Stimulated activated CD8-positive, alpha-beta memory T cell treated with anti-CD3 and anti-CD28 coated beads, Interleukin-12 subunit alpha, Interleukin-12 subunit beta, amount 100 ng/mL, for 24 hours (primary cell): ENCODE measurements around the gene NDUFAB1.
"Not testable (repeated sequence)": the region's sequence is repeated elsewhere in the genome, so short reads cannot be mapped to it uniquely, and the experiment has no call there.

Source experiments
- DNase-seq: peaks from one replicate; pipeline ENCODE4 v3.0.0-alpha.2; 2020; ENCODE audit errors: extremely low read depth

NDUFAB1 gene

DNA sequence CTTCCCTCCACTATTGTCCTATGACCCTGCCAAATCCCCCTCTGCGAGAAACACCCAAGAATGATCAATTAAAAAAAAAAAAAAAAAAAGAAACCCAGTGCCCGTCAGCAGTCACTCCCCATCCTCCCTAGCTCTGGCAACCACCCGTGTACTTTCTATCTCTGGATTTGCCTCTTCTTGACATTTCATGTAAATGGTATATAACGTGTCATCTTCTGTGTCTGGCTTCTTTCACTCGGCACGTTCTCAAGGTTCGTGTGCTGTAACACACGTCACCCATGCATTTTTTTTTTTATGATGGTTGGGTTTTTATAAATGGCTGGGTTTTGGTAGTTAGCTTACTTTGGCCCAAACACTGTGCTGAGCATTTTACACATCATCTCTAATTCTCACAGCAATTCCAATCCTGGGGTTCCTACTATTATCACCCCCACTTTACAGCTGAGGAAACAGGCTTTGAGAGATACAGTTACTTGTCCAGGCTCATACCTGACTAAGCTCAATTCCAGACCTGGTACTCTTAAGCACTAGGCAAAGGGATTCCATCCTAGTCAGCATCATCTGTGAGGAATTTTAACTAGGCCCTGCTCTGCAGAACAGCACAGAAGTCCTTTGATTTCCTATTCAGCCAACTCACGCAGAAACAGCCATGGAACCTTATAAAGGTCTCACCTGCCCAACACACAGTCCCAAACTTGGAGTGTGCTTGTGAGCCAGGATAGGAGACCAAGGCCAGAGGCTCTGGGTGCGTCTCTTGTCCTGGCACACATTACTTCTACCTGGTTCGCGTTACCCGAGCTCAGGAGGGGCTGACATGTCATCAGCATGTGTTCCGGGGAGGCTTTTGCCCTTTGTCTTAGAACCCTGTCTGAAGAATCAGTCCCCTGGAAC, 11.7 kb downstream of the NDUFAB1 start:
- no peak for DNase-seq

DNA sequence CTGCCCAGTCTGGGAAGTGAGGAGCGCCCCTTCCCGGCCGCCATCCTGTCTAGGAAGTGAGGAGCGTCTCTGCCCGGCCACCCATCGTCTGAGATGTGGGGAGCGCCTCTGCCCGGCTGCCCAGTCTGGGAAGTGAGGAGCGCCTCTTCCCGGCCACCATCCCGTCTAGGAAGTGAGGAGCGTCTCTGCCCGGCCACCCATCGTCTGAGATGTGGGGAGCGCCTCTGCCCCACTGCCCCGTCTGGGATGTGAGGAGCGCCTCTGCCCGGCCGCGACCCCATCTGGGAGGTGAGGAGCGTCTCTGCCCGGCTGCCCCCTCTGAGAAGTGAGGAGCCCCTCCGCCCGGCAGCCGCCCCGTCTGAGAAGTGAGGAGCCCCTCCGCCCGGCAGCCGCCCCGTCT, 12.8 kb downstream of the NDUFAB1 start:
- DNase-seq = not testable (repeated sequence)

DNA sequence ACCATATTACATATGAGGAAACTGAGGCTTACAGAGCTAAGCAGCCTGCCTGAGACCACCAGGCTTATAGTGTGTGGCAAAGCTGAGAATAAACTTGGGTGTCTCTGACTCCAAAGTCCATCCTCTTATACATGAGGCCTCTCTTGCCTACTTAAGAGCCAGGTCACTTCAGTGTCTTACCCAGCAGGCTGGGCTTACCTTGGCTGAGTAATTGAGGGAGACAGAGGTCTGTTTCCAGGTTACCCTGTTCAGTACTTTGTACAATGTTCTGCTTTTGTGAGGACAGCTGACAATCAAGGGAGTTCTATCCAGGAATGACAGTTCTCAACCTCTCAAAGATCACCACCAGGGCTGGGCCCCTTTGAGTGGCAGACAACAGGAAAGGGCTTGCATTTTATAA, 14.4 kb downstream of the NDUFAB1 start:
- no peak for DNase-seq

DNA sequence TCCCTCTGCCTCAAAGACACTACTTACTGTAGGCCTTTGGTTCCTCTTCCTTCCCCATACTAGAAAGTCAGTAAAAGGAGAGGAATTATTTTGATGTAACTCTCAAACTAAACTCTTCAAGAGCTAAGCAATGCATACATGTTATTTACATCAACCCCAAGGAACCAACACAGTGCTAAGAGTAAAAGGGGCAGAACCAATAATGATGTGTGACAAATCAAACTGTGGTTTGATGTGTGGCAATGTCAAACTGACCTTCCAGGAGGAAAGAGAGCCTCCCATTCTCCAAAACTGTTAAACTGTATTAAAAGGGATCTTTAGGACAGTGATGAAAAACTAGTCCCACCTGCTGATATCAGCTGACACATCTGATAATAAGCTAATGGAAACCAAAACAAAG, 15.7 kb downstream of the NDUFAB1 start:
- DNase-seq = no peak

DNA sequence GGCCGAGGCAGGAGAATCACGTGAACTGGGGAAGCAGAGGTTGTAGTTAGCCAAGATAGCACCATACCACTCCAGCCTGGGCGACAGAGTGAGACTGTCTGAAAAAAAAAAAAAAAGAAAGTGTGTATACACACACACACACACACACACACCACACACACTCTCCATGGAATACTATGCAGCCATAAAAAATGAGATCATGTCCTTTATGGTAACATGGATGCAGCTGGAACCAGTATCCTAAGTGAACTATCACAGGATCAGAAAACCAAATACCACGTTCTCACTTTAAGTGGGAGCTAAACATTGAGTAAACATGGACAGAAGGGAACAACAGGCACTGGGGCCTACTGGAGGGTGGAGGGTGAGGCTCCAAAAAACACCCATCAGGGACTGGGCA, 16.7 kb downstream of the NDUFAB1 start:
- no peak for DNase-seq

DNA sequence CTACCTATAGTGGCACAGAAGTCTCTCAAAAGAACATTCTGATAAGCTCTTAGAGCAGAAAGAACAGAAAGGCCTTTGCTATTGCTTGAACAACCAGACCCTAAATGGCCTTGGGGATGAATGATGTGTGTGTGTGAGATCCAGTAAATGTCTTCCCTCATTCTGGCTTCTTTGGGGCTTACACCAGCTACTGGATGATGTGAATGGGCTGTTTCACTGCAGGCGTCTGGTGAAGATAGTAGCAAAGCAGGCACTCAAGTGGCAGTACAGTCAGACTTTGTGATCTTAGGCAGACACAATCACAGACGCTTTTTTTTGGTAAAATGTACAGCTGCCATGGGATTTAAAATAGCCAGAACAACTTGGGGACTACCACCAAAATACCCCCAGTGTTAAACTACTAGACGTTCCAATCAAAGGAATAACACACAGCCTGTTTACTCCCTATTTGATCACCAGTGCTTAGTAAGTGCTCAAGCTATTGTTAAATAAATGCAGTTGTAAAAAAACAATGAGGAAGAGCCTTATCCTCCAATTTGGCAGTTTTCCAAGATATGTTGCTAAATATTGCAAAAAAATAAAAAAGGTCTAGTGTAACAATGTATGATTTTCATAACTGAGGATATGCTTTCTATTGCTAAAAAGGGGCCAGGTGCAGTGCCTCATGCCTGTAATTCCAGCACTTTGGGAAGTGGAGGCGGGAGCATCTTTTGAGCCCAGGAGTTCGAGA, 17.9 kb downstream of the NDUFAB1 start:
- no peak for DNase-seq

DNA sequence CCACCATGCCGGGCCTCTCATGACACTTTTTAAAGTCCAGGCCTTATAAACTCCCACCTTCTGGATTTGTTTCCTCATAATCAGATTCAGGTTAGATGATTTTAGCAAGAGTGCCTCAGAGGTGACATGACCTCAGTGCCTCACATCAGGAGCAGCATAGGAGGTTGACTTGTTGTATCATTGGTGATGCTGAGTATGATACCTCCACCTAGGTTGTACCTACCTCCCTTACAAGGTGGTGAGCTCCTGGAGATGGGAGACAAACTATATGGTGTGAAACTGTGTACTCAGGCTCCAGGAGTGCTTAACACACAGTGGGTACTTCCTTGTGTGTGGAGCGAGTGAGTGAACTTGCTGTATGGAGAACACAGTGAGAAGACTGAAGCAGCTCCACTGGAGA, 18.6 kb downstream of the NDUFAB1 start:
- no peak for DNase-seq

DNA sequence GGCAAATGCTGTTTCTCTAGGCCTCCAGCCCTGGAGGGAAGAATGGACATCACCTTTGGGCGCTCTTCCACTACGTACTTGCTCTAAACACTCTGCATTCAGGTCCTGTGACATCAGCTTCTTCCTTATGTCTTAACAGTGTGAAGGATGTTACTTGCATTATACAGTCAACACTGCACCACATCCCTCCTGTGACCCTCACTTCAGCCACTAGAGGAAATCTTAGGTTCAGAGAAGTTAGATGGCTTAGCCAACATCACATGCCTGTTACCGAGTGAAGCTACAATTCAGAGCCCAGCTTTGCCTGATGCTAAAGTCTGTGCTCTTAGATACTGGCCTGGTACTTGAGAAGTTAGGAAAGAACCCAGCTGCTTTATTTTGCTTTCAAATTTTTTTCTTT, 20.3 kb downstream of the NDUFAB1 start:
- no peak for DNase-seq

DNA sequence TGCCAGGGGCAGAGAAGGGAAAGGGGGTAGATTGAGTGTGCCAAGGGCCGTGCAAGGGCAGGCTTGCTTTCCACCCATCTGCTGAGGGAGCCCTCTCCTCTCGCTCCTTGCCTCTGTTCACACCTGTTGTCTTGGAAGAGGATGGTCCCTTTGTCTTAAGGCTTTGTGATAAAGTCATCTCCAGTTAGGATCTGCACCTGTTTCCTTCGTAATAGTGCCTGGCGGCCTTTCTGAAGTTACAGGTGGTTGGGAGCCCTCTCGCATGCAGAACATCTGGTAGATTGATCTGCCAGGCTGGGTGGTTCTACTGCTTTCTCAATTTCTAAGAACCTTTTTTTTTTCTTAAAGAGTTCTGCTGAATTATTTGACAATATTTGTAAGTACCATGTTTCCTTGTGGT, 22.3 kb downstream of the NDUFAB1 start:
- DNase-seq = no peak

DNA sequence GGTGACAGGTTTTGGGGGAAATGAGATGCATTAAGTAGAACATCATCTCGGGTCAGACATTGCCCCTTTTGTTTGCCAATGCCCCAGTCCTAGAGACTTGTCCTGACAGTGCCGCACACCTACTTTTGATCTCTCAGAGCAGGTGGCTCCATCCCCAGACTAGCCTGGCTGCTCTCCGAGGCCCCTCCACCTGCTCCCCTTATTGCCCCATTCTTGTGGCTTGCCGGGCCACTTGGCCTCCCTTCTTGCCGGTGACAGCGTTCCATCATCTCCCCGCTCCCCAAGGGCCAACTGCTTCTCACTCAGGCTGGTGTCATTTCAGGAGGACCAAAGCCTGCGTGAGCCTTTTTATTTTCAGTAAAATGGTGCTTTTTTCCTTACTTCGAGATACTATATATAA, 23.7 kb downstream of the NDUFAB1 start:
- no peak for DNase-seq

DNA sequence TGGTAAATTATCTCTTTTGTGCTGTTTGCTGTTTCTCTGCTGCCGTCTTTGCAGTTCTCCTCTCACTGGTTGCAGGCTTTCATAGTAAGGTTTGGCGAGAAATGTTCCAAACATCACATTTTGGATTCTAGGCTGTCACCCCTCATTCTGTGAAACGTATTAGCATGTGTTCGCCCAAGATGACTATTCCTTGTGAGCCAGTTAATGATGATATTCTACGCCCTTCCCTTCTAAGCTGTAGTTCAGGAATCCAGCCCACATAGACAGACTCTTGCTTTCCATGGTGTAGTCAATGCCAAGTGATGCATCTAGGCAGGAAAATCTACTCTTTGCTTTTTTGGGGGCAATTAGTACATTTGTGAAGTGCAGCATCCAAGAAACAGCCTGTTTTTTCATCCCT, 24.2 kb downstream of the NDUFAB1 start:
- DNase-seq = no peak

DNA sequence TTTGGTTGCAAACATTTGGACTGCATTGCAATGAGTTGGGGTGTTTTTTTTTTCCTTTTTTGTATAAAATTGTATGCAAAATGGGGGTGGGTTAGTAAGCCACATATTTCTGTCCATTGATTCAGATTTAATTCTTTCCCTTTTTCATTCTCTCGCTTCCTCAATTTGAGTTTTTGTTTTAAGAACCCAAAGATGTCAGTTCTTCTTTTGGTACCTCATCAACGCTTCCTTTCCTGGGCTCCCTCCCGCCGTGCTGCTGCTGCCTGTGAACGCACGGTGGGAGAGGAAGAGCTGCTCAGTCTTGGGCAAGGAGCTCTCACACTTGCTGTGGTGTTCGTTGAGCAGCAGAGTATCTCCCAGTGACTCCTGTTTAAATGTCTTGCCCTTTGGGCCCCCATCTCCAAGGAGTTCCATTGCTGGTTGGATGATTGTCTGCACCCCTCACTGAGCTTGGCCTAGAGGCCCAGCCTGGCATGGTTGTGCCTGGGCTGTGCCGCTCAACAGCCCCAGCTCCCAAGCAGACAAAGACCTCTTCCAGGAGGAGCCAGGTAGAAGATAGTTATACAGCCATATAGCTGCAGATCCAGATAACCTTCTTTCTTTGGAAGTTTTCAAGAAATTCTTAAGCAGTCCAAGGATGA, 25.0 kb downstream of the NDUFAB1 start:
- DNase-seq = no peak

DNA sequence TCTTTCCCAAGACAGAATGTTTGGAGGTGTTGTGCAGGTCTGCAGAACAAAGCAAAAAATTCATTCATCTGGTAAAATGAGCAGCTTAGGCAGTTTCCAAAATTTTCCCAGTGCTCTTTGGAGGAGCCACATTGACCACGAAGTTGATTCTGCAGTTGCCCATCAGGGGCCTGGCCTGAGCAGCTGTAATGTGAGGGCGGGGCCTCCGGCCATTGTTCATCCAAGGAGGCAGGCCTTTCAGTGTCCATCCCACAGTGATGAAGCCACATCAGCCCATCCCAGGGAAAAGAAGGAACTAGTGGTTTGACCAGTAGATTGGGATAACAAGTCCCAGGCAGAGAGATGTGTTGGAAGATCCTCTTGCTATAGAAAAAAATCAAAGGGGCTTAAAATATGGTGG, 28.5 kb downstream of the NDUFAB1 start:
- DNase-seq = no peak

DNA sequence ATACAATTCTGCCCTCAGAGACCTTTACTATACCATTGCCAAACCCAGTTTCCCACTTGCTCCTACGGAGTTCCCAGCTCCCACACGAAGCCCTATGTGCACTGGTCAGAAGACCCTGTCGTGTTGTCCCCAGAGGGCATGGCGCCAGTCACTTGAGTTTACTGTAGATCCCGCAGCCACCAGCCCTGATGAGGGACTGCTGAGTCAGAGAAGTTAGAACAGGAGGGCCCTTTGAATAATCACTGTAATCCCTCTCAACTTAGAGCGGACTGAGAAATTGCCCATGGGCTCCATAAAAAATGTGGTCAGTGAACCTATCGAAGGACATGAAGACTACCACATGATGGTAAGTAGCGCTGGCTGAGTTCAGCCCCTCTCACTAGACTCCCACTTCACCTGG, 29.4 kb downstream of the NDUFAB1 start:
- DNase-seq = no peak

DNA sequence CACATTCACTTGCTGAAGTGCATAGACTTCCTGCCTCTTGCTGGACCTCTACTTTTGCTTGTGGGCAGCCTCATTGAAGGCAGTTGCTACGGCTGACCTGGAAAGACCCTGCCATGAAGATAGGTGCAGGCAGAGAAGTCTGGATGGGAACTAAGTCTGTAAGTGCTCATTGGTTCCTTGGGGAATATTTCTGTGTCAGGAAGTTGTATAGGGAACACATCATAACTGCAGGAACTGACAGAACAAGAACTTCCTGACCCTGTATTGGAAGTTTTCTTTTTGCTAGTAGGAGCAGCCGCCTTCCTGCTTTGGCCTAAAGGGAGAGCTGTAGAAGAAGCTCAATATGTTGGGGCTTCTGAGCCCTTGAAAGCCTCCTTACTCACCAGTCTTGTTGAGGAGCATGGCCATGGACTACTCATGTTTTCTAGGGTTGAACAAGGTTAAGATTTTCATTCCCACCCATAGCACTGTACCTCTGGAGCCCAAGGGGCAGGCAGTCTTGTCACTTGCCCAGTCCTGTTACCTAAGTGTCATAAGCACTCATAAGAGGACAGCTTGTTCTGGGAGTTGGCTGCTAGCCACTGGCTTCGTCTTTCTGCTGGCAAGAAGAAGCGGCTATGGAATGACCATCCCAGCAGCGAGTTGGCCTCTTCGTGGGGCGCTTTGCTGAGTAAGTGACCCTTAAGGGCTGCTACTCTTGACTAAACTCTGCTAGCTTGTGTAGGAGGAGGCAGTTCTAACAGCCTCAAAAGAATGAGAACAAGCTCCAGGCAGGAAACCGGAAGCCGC, 31.3 kb downstream of the NDUFAB1 start:
- no peak for DNase-seq

DNA sequence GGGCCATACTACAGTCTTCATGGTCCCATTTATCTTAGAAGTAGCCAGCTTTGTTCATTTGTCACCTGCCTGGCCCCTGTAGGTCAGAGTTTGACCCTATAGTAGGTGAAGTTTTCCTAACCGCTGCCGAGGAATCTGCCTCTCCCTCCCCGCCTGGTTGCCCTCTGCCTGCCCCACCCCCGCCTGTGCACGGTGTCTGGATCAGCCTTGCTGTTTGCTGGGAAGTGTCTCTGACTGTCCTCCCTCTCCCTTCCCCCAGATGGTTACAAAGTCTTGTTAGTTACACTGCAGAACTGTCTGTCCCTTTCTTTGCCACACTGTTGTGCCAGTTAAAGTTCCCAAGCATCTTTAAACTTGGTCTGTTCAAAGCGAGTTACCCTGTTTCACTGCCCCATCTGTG, 32.9 kb downstream of the NDUFAB1 start:
- DNase-seq = no peak

DNA sequence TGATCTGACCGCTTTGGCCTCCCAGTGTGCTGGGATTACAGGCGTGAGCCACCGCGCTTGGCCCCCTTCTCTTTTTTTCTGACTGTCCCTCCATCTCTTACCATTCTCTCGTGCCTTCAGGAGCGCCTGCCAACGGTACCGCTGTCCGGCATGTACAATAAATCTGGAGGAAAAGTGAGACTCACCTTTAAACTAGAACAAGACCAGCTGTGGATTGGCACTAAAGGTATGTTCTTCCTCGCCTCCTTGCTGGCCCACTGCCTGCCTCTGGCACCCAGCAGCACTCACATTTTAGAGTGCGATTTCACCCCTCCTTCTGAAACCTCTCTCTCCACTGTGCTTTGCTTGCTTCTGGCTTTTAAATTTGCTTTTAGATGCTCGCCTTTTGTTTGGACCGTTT, 33.6 kb downstream of the NDUFAB1 start:
- no peak for DNase-seq

DNA sequence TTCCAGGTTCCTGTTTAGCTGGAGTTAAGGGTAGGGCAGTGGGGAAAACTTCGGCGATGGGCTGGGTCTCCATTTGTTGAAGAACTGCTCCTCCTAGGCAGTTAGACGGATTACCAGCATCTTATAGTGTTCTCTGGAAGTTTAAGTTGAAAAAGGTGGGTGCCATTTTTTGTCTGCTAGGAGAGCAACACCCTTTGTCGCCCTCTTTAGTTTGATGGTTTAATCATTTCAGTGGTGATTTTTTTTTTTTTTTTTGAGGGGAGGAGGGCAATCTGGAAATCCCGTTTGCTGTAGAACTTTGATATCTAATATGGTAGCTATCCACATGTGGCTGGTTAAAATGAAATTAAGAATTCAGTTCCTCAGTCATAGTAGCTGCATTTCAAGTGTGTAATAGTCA, 34.5 kb downstream of the NDUFAB1 start:
- DNase-seq = no peak

DNA sequence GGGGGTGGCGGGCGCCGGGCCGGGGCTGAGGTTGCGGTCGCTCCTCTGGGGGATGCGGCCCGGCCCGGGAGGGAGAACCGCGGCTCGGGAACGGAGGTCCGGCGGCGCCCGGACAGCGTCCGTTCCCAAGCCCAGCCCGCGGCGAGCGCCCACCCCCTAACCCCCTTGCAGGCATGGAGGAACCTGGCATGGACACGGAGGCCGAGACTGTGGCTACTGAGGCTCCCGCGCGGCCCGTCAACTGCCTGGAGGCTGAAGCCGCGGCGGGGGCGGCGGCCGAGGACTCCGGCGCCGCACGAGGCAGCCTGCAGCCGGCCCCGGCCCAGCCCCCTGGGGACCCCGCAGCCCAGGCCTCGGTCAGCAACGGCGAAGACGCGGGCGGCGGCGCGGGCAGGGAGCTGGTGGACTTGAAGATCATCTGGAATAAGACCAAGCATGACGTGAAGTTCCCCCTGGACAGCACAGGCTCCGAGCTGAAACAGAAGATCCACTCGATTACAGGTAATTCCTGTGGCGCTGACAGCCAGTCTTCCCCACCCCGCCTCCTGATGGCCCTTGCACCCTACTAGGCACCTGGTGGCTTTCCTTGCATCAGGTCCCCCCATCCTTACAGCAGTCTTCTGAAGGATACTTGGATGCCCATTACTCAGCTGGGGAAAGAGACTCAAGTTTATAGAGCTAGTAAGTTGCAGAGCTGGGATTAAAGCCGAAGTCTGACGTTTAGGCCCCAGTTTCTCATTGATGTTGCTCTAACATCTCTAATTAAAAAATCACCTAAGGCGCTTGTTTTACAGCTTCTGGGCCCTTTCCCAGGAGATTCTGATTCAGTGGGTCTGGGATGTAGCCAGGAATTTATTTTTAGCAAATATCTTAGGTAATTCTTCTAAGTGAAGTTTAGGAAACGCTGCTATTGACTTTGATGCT, 38.1 kb downstream of the NDUFAB1 start:
- no peak for DNase-seq

DNA sequence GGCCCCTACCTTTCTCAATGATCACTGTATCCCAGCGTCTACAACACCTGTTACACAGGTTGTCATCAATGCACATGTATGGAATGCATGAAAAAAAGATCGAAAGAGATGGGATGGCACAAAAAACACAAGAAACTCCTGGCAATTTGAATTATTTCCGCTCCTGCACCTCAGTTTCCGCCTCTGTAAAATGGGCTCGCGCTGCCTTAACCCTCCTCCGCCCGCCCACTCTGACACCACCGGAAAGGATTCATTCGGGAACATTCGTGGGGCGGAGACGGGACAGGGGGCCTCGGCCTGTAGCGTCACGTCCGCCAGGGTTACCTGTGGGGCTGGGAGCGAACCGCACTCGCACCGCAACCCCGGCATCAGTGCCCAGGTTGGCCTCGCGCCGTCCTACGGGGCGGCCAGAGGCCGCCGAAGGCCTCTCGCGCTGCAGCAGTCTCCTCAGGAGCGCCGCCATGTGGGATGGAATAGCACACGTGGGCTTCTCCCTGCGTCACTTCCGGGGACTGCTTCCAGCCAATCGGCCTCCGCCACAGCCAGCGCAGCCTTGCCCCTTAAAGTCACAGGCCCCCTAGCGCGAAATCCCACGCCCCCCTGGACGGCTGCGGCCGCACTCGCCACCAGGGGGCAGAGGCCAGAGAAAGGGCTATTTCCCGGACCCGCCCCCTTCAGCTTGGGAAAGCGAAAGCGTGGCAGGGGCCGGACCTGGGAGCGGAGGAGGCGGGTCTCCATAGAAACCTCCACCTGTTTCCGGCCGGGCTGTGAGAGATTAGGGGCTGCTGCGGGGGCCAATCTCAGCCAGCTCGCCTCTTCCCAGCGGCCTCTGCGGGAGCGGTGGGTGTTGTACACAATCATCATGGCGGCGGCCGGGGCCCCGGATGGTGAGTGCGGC, 39.0 kb downstream of the NDUFAB1 start, which contains the start of the genes EARS2 and UBFD1:
EARS2 (minus strand) TSS at position 470 of the 898 bp plus-strand sequence; CDS start at position 463, 7 bp downstream.
UBFD1 (plus strand) TSS at position 847 of the 898 bp plus-strand sequence; CDS start at position 863, 16 bp downstream.
- DNase-seq = peak; percentile 96
